EL (cell line): ENCODE data around the gene TRAPPC2L.
A peak's percentile ranks its signal among the peaks of the same experiment; 100 is the strongest.
"Not testable (repeated sequence)": the region's sequence is repeated elsewhere in the genome, so short reads cannot be mapped to it uniquely, and the experiment has no call there.

Source experiments
- DNase-seq: peaks from one replicate; pipeline ENCODE4 v3.0.0-alpha.2; 2016

The TRAPPC2L gene

DNA sequence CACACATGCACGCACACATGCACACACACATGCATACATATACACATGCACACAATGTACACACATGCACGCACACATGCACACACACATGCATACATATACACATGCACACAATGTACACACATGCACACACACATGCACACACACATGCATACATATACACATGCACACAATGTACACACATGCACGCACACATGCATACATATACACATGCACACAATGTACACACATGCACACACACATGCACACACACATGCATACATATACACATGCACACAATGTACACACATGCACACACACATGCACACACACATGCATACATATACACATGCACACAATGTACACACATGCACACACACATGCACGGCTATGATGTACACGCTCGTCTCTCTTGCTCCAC is 37.3 kb downstream of the TRAPPC2L start:
- DNase-seq: not testable (repeated sequence)

- DNase-seq: no peak
Measured at GRCh38 chr16:88894681-88895300, 37.9 kb downstream of the TRAPPC2L start.

DNA sequence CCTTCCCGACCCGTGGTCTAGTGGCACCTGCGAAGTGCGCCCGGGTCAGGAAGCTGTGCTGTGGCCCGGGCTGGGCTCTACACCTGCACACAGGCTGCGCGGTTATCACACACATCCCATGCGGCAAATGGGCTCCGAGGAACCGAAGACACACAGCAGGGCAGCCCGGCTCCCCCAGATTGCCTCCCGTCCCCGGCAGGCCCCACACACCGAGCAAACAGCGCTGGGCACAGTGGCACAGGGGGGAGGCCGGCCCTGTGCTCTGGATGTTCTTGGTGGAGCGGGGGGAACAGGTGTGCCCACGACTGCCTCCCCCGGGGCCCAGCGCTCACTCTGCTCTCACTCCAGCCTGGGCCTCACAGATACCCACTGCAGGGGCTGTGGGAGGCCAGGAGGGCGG is 38.4 kb downstream of the TRAPPC2L start:
- DNase-seq: no peak

DNA sequence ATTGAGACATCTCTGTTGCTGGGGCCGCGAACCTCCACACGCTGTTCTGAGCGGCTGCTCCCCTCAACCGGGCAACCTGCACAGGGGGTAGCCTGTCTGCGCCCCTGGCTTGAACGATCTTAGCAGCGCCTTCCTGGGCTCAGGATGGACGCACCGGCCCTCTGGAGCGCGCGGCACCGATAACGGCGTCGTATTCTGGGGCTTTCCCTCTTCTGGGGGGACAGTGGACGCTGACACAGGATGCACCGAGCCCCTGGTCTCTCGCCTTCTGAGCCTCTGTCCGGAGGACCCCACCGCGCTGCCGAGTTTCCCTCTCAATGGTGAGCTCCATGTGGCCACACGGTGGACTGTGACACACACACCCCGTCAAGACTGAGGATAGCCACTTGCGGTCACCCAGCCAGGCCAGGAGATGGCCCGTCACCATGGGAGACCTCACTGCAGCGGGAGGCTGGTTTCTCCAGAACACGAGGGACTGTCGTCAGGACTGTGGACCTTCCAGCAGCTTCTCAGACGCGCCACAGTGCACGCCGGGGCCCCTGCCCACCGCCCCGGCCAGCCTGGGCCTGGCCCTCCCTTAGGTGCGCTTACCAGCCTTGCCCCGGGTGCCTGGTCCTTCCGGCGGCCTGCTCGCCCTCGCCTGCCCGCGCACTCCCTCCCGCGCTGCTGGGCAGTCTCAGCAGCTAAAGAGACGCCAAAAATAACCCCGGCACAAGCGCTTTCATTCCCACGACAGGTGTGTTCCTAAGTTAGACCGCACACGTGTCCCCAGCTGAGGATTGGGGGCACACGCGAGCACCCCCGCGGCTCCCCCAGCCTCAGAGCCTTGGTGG is 39.5 kb downstream of the TRAPPC2L start:
- DNase-seq: no peak

GRCh38 chr16:88897696-88898425 is 40.9 kb downstream of the TRAPPC2L start:
- no peak for DNase-seq

GRCh38 chr16:88899901-88900661 is 43.2 kb downstream of the TRAPPC2L start:
- DNase-seq: no peak

DNA sequence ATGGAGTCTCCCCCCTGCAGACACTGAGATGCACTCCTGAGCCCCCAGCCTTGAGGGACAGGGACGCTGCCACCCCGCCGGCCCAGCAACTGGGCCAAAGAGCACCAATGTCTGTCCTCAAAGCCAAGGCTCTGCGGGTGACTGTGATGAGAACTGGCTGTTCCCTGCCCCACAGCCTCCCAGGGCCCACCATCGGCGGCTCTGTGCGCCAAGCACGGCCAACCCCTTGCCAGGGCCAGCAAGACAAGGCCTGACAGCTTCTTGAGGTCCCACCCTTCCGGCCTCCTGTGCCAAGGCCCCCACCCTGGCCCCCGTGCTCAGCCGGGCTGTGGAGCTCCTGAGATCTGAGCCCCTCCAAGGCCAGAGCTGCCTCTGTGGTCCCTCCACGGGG is 43.7 kb downstream of the TRAPPC2L start:
- DNase-seq: no peak

DNA sequence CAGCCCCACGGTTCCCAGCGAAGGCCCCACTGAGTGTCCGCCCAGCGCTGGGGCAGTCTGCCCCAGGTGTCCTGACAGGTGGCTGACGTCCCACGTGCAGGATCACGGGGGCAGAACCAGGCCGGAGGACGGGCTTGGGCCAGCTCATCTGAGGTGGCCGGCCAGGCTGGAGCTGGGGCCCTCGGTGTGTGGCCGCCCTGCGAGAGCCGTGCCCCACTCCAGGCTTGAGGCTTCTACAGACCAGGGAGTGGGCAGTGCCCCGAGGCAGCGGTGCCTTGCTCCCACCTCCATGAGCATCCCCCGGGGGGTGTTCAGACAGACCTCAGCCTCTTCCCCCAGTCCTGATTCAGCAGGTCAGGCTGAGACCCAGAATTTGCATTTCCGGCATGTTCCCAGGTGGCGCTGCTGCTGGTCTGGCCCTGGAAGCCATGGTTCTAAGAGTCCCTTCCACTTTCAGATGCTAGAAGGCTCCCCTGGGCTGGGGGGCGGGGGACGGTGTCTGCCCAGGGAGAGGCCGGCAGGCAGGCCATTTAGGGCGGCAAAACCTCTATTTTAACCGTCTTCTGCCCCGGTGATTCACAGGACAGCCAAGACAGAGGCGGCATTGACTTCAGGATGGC is 44.9 kb downstream of the TRAPPC2L start:
- DNase-seq: no peak

DNA sequence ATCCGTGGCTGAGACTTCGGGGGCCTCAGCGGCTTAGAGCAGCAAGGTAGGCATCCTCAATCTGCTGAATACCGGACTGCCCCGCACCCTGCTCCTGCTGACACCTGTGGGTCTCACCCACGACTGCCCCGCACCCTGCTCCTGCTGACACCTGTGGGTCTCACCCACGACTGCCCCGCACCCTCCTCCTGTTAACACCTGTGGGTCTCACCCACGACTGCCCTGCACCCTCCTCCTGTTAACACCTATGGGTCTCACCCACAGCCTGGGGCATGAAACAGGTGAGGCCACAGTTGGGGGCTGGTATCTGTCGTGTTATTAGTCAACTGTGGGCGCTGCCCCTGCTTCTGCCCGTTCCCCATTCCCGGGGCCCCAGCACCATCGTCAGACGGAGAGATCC is 45.8 kb downstream of the TRAPPC2L start:
- no peak for DNase-seq

GRCh38 chr16:88903267-88903666 is 46.3 kb downstream of the TRAPPC2L start:
- DNase-seq: no peak

GRCh38 chr16:88904676-88905365 is 47.9 kb downstream of the TRAPPC2L start:
- no peak for DNase-seq

- no peak for DNase-seq
Measured at GRCh38 chr16:88905563-88905962, 48.6 kb downstream of the TRAPPC2L start.

DNA sequence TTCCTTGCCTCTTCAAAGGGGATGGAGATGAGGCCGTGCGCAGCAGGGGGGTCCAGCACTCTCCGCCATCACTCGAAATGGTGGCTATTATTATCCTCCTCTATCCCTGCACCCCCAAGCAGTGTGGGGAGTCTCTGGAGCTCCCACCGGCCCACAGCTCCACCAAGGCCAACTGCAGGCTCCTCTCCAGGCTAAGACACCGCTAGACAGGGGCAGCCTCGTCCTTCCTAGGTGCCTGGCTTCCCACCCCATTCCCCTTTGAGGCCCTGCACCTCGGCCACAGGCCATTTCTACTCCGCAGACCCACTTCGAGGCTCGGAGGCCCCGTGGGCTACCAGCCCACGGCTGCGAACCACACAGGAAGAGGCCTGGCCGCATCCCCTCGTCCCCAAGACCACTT is 49.1 kb downstream of the TRAPPC2L start:
- DNase-seq: no peak

DNA sequence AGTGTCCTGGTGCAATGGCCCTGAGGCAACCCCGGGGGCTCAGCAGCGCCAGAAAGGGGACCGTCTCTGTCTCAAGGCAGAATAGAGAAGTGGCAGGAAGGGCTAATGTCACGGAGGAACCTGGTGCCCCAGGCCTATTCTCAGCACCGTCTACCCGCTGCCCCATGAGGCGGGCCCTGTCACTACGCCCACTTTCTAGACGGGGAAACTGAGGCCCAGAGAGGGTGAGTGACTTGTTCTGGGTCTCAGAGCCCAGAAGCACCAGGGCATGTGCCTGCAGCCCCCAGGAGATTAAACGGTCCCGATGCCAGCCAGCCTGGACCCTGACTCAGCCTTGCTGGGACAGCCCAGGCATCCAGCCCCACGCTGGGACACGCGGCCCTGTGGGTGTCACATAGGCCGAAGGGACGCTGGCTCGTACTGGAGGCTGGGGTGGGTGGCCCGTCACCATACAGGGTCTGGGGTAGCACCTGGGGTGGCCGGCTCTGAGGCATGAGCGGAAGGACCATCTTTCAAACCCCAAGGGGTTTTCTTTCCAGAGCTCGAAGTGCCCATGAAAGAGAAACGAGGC is 49.7 kb downstream of the TRAPPC2L start:
- no peak for DNase-seq

DNA sequence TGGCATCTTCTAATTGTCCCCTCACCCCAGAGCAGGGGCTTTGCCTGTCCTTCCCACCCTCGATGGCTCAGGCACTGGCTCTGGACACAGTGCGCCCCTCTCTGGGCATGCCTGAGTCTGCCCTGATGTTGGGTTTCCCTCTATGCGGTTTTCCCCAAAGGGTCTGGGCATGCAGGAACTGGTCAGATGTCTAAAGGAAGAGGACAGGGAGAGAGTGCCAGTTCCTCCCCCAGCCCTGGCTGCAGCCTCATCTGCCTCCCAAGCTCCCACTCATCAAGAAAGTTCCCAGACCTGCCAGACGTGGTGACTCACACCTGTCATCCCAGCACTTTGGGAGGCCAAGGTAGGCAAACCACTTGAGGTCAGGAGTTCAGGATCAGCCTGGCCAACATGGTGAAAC is 50.8 kb downstream of the TRAPPC2L start:
- DNase-seq: peak; percentile 17

DNA sequence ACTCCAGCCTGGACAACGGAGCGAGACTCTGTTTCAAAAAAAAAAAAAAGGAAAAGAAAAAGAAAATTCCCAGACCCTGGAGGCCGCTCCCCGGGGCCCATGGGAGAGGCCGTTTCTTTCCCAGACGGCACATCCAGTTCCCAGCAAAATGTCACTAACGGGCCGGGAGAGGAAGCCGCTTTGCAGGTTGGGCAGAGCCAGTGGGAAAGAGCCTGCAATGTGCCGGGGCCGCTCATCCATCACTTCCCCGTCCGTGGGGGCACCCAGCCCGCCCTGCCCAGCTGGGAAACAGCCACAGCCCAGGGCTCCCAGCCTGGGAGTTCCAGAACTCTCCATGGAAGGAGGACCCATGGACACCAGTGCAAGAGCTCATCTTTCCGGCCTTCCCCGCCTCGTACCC is 51.4 kb downstream of the TRAPPC2L start:
- no peak for DNase-seq

DNA sequence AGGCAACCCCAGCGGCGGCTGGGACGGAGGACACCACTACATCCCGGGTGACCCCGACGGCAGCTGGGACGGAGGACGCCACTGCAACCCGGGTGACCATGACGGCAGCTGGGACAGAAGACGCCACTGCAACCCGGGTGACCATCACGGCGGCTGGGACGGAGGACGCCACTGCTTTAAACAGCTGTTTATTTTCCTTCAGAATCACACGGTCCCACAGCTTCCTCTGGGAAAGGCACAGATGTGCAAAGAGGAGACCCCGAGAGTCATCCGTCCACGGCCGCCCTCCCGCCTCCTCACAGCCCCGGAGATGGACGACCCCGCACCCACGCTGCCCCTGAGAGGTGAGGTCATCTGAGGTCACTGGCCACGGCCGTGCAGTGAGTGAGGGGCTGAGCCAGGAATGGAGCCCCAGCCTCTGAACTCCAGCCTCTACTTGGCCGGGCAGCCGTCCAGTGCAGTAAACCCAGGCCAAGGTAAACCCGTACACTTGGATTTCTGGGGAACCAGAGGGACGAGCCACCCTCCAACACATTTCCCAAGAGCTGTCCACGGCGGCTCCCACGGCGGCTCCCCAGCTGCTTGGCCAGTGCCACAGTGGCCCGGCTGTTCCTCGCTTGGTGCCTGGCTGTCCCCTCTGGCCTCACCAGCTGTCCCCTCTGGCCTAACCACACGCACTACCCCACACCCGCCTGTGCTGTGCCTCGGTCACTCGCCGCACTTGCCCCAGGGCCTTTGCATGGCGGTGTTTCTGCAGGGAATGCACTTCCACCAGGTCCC is 52.7 kb downstream of the TRAPPC2L start:
- no peak for DNase-seq

GRCh38 chr16:88910284-88911135 is 53.6 kb downstream of the TRAPPC2L start:
- no peak for DNase-seq

DNA sequence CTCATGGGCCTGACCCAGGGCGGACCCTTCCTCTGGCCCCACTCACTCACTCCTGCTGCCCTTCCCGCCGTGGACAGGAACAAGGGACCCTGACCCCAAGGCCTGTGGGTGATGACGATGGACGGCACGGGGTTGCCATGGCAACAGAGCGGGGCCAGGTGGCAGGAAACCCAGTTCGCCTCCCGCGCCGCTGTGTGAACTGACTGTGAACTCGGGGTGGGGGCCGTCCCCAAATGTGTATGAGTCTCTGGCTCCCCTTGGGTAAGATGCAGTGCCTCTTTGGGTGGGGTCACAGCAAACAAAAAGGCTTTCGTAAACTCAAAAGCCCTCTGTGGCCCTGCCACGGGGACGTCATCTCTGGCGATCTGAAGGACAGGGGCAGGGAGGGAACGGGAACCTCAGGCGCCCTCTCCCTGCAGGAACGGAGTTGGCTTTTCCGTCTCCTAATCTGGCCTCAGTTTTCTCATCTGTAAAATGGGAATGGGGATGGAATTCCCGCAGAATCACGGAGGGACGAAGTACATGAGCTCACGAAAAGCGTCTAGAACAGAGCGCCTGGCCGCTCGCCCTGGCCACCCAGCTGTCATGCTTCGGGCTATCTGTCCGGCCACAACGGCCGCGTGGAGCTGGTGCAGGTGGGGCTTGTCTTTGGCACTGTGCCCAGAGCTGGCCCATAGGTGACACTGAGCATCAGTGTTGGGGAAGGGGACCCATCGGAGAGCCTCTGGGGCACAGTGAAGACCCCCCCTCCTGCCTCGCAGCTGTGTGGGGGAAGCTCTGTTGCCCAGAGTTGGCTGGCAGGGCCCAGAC is 54.4 kb downstream of the TRAPPC2L start:
- no peak for DNase-seq
